Astrocyte (in vitro differentiated cells and primary cell): ENCODE results near the gene AKAP13. TPM values are rescaled to one million over a fixed set of nuclear protein-coding genes. Genes with fewer than 3 reads are reported as not detected.
A peak's percentile ranks its signal among the peaks of the same experiment; 100 is the strongest.
"Not testable (repeated sequence)": the region's sequence is repeated elsewhere in the genome, so short reads cannot be mapped to it uniquely, and the experiment has no call there.

Experiments used
- DNase-seq: peaks from one replicate; pipeline ENCODE4 v3.0.0-alpha.2; 2010; ENCODE audit warnings: low read depth
- FAIRE-seq: peaks from 2 replicates; lab custom pipeline; 2011; peaks lifted over from hg19 to GRCh38; lab: Jason Lieb, UNC
- H2AFZ ChIP-seq: 2 replicates; pipeline ENCODE4 v1.6.0; 2012; ENCODE audit warnings: low read depth, low read length, inconsistent platforms
- H3K27ac ChIP-seq: 2 replicates; pipeline ENCODE4 v1.5.1; 2011; ENCODE audit warnings: low read depth, low read length, inconsistent platforms
- H3K27me3 ChIP-seq: 2 replicates; pipeline ENCODE4 v1.6.0; 2011; ENCODE audit warnings: low read length, inconsistent platforms; ENCODE audit not compliant: insufficient read depth
- H3K36me3 ChIP-seq: 2 replicates; pipeline ENCODE4 v1.5.1; 2011; ENCODE audit warnings: low read length, inconsistent platforms; ENCODE audit not compliant: insufficient read depth
- H3K4me1 ChIP-seq: 2 replicates; pipeline ENCODE4 v1.5.1; 2011; ENCODE audit warnings: low read length, inconsistent platforms; ENCODE audit not compliant: insufficient read depth
- H3K4me2 ChIP-seq: 2 replicates; pipeline ENCODE4 v1.6.0; 2012; ENCODE audit warnings: low read length, inconsistent platforms
- H3K4me3 ChIP-seq: 2 replicates; pipeline ENCODE4 v1.5.1; 2011; ENCODE audit warnings: low read depth, mild to moderate bottlenecking, low read length, inconsistent platforms; ENCODE audit not compliant: insufficient read depth
- H3K79me2 ChIP-seq: 2 replicates; pipeline ENCODE4 v1.6.0; 2012; ENCODE audit warnings: mild to moderate bottlenecking, low read length, inconsistent platforms; ENCODE audit not compliant: insufficient read depth
- H3K9ac ChIP-seq: 2 replicates; pipeline ENCODE4 v1.6.0; 2012; ENCODE audit warnings: mild to moderate bottlenecking, low read length, inconsistent platforms
- H3K9me3 ChIP-seq: 2 replicates; pipeline ENCODE4 v1.5.1; 2012; ENCODE audit warnings: low read depth, mild to moderate bottlenecking, low read length, inconsistent platforms; ENCODE audit not compliant: insufficient read depth
- H4K20me1 ChIP-seq: 2 replicates; pipeline ENCODE4 v1.6.0; 2012; ENCODE audit warnings: low read length, inconsistent platforms; ENCODE audit not compliant: insufficient read depth
- H3K27ac Mint-ChIP-seq: one replicate; pipeline ENCODE4 v1.8.0; 2021; ENCODE audit warnings: mild to moderate bottlenecking, mixed read lengths; ENCODE audit not compliant: unreplicated experiment
- H3K27me3 Mint-ChIP-seq: one replicate; pipeline ENCODE4 v1.8.0; 2021; ENCODE audit warnings: low read depth, mixed read lengths; ENCODE audit not compliant: unreplicated experiment
- H3K36me3 Mint-ChIP-seq: one replicate; pipeline ENCODE4 v1.8.0; 2021; ENCODE audit warnings: low read depth, mixed read lengths; ENCODE audit not compliant: unreplicated experiment
- H3K4me1 Mint-ChIP-seq: one replicate; pipeline ENCODE4 v1.8.0; 2021; ENCODE audit warnings: low read depth, mixed read lengths; ENCODE audit not compliant: unreplicated experiment
- H3K4me3 Mint-ChIP-seq: one replicate; pipeline ENCODE4 v1.8.0; 2021; ENCODE audit warnings: mild to moderate bottlenecking, moderate library complexity, mixed read lengths; ENCODE audit not compliant: unreplicated experiment
- H3K9me3 Mint-ChIP-seq: one replicate; pipeline ENCODE4 v1.8.0; 2021; ENCODE audit warnings: mild to moderate bottlenecking, mixed read lengths; ENCODE audit not compliant: unreplicated experiment
- EZH2 ChIP-seq: IDR thresholded peaks from 2 replicates; pipeline ENCODE4 v1.6.1; 2012; ENCODE audit warnings: mild to moderate bottlenecking, low read length, inconsistent platforms; ENCODE audit not compliant: insufficient read depth
- total RNA-seq: library from RNA; stranded (reverse); gene quantifications from 2 replicates; pipeline ENCODE4 v1.2.1, GENCODE V29; 2021
- TF ChIP-seq, protein P1 (sequence below): IDR thresholded peaks from 2 replicates; pipeline ENCODE4 v1.5.1; 2011; ENCODE audit warnings: low read depth, mild to moderate bottlenecking, inconsistent platforms, low read length, moderate library complexity; ENCODE audit not compliant: insufficient read depth

Gene AKAP13
- total RNA-seq, 1 donor from 2014 or later = 98.2 TPM

GRCh38 chr15:85485956-85486567 lies 105.7 kb downstream of the AKAP13 start:
- Histone ChIP-seq H3K4me2 (no peak overlapping the region), H2AFZ (no peak overlapping the region), H3K79me2 (peaks cover 74% of the 10 kb centered on the region), H3K9ac (no peak overlapping the region), H3K36me3 (no peaks in the 10 kb centered on the region), H4K20me1 (peaks cover 50% of the 10 kb centered on the region), H3K27me3 (no peaks in the 10 kb centered on the region), H3K27ac (no peak overlapping the region), H3K9me3 (no peaks in the 10 kb centered on the region), H3K4me1 (peaks cover 12% of the 10 kb centered on the region), H3K4me3 (no peak overlapping the region)
- TF ChIP-seq EZH2 = no peak
- TF ChIP-seq, protein P1, sequence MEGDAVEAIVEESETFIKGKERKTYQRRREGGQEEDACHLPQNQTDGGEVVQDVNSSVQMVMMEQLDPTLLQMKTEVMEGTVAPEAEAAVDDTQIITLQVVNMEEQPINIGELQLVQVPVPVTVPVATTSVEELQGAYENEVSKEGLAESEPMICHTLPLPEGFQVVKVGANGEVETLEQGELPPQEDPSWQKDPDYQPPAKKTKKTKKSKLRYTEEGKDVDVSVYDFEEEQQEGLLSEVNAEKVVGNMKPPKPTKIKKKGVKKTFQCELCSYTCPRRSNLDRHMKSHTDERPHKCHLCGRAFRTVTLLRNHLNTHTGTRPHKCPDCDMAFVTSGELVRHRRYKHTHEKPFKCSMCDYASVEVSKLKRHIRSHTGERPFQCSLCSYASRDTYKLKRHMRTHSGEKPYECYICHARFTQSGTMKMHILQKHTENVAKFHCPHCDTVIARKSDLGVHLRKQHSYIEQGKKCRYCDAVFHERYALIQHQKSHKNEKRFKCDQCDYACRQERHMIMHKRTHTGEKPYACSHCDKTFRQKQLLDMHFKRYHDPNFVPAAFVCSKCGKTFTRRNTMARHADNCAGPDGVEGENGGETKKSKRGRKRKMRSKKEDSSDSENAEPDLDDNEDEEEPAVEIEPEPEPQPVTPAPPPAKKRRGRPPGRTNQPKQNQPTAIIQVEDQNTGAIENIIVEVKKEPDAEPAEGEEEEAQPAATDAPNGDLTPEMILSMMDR = peak; percentile 83
- H3K9me3 Mint-ChIP-seq = no peaks in the 10 kb centered on the region
- H3K4me1 Mint-ChIP-seq = peaks cover 72% of the 10 kb centered on the region
- H3K36me3 Mint-ChIP-seq = no peaks in the 10 kb centered on the region
- no peak overlapping the region for H3K4me3 Mint-ChIP-seq
- no peak for DNase-seq
- no peaks in the 10 kb centered on the region for H3K27me3 Mint-ChIP-seq
- H3K27ac Mint-ChIP-seq = peak overlapping the region; percentile 48
- no peak for FAIRE-seq

DNA sequence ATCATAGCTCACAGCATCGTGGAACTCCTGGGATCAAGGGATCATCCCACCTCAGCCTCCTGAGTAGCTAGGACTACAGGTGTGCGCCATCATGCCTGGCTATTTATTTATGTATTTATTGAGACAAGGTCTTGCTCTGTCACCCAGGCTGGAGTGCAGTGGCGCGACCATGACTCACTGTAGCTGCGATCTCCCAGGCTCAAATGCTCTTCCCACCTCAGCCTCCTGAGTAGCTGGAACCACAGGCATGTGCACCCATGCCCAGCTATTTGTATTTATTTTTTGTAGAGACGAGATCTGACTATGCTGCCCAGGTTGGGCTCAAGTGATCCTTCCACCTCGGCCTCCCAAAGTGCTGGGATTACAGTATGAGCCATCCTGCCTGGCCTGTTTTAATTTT lies 107.4 kb downstream of the AKAP13 start:
- H3K27me3 Mint-ChIP-seq, H3K36me3 ChIP-seq, H3K4me3 Mint-ChIP-seq, H3K9ac ChIP-seq, H3K4me2 ChIP-seq, H2AFZ ChIP-seq, H3K27me3 ChIP-seq, H3K36me3 Mint-ChIP-seq, H3K27ac ChIP-seq, H3K9me3 ChIP-seq, FAIRE-seq, H3K4me1 ChIP-seq, H3K4me3 ChIP-seq, H3K9me3 Mint-ChIP-seq: not testable (repeated sequence)
- peak overlapping the region; percentile 34 for H3K27ac Mint-ChIP-seq
- peaks cover 65% of the 10 kb centered on the region for H3K79me2 ChIP-seq
- peak; percentile 46 for DNase-seq
- H3K4me1 Mint-ChIP-seq = peaks cover 54% of the 10 kb centered on the region
- peaks cover 52% of the 10 kb centered on the region for H4K20me1 ChIP-seq

GRCh38 chr15:85488997-85489396 lies 108.6 kb downstream of the AKAP13 start:
- no peak overlapping the region for H3K27ac ChIP-seq
- Mint-ChIP-seq H3K4me3 (no peak overlapping the region), H3K27ac (no peak overlapping the region), H3K27me3 (no peaks in the 10 kb centered on the region), H3K9me3 (no peaks in the 10 kb centered on the region), H3K4me1 (peaks cover 46% of the 10 kb centered on the region), H3K36me3 (no peaks in the 10 kb centered on the region)
- no peak overlapping the region for H2AFZ ChIP-seq
- H3K4me3 ChIP-seq = no peak overlapping the region
- peaks cover 52% of the 10 kb centered on the region for H4K20me1 ChIP-seq
- peaks cover 70% of the 10 kb centered on the region for H3K79me2 ChIP-seq
- no peak overlapping the region for H3K4me2 ChIP-seq
- no peaks in the 10 kb centered on the region for H3K36me3 ChIP-seq
- H3K9me3 ChIP-seq = no peaks in the 10 kb centered on the region
- no peak for TF ChIP-seq EZH2
- TF ChIP-seq, protein P1 = no peak
- H3K27me3 ChIP-seq = no peaks in the 10 kb centered on the region
- H3K9ac ChIP-seq = no peak overlapping the region
- H3K4me1 ChIP-seq = peaks cover 1% of the 10 kb centered on the region
- FAIRE-seq (no peak), DNase-seq (no peak)
